Skeletal muscle satellite cell (primary cell): ENCODE measurements around the gene MCIDAS. TPM values are rescaled to one million over a fixed set of nuclear protein-coding genes. Genes with fewer than 3 reads are reported as not detected.

Experiments used
- H3K27me3 ChIP-seq: 2 replicates; pipeline ENCODE4 v1.7.0; 2013; ENCODE audit warnings: low read length; ENCODE audit not compliant: control insufficient read depth, insufficient read depth
- H3K36me3 ChIP-seq: 2 replicates; pipeline ENCODE4 v1.7.0; 2013; ENCODE audit warnings: mild to moderate bottlenecking, control low read depth, low read length; ENCODE audit not compliant: insufficient read depth
- H3K4me1 ChIP-seq: 2 replicates; pipeline ENCODE4 v1.7.0; 2013; ENCODE audit warnings: low read length; ENCODE audit not compliant: control insufficient read depth, insufficient read depth
- H3K4me2 ChIP-seq: 2 replicates; pipeline ENCODE4 v1.7.0; 2013; ENCODE audit warnings: mild to moderate bottlenecking, low read length
- H3K4me3 ChIP-seq: 2 replicates; pipeline ENCODE4 v1.7.0; 2013; ENCODE audit warnings: low read length
- H3K9ac ChIP-seq: 2 replicates; pipeline ENCODE4 v1.7.0; 2013; ENCODE audit warnings: mild to moderate bottlenecking, low read depth, low read length, moderate library complexity
- H3K9me3 ChIP-seq: replicated peaks from 2 replicates; pipeline ENCODE4 v1.7.0; 2013; ENCODE audit warnings: mild to moderate bottlenecking, control low read depth, low read length
- small RNA-seq: library from RNA; depleted of rRNA; stranded (forward); fragments of <200 nt; gene quantifications from one replicate; pipeline ENCODE3, GENCODE V24; 2012

MCIDAS gene

DNA sequence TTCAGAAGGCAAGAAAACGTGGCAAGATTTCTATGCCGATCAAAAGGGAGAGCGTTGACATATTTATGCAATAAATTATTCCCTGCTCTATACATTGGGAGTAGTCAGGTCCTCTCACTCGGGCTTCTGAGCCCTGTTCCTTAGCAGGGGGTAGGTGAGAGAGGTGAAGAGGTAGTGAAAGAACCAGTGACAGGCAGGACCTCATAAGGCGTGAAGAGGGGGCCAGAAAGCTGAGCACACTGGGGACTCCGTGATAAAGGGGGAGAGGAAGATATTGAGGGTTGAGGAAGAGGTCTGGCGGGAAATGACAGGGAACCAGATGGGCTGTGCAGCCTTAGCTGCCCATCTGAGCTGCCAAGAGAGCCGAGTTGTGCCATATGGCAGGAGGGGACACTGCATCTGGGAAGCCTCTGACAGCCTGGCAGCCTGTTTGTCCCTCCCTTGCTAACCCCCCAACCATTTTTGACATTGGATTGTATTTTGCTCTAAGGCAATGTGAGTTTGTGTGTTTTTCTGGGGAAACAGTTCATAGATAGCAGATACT, 53.4 kb downstream of the MCIDAS start:
- Histone ChIP-seq H3K4me3 (peak overlapping the region; percentile 83), H3K4me1 (peaks cover 25% of the 10 kb centered on the region), H3K36me3 (no peaks in the 10 kb centered on the region), H3K27me3 (peaks cover 33% of the 10 kb centered on the region), H3K4me2 (peak overlapping the region; percentile 98), H3K9ac (peak overlapping the region; percentile 68), H3K9me3 (no peaks in the 10 kb centered on the region)

DNA sequence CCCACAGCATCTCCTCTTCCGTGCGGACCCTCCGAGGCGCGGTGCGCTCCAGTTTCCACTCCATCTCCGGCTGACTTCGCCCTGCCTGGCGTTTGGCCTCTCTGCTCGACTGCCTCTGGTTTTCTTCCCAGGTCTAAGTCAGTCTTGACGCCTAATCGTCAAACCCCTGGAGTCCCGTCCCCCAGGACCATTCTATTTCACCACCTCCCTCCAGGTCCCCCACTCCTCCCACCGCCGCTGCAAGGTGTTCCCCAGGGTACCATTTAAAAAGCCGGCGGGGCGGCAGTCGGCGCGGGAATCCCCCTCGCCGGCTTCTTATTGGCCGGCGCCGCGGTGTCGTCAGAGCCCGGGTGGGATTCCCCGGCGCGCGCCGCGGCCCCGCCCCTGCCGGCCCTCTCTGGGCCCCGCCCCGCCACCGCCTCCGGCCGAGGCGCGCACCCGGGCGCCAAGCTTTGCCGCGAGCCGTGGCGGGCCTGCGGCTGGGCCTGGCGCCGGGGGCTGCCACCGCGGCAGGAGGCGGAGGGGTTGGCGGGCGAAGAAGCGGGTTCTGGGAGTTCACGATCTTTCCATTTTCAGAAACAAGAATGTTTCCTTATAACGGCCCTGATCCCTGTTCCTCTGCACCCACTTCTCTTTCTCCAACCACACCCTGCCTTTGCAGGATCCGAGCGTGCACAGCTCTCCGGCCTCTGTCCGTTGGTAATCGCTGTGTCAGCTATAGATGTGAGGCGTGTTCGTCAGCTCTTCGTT, 54.0 kb downstream of the MCIDAS start, which contains the start of gene CDC20B:
CDC20B (minus strand) TSS at position 241 of the 750 bp plus-strand sequence; CDS start at position 64, 177 bp downstream.
- peaks cover 28% of the 10 kb centered on the region for H3K27me3 ChIP-seq
- peak within 1 kb of the TSS; percentile 68 for H3K9ac ChIP-seq

GRCh38 chr5:55172051-55172899, 54.8 kb downstream of the MCIDAS start:
- H3K4me2 ChIP-seq, result peak overlapping the region; percentile 98
- H3K27me3 ChIP-seq, result peaks cover 23% of the 10 kb centered on the region
- peaks cover 25% of the 10 kb centered on the region for H3K4me1 ChIP-seq
- H3K9ac ChIP-seq, result peak overlapping the region; percentile 25
- peak overlapping the region; percentile 83 for H3K4me3 ChIP-seq
- no peaks in the 10 kb centered on the region for H3K9me3 ChIP-seq
- no peaks in the 10 kb centered on the region for H3K36me3 ChIP-seq

More for the DNA sequence above, 54.0 kb downstream of the MCIDAS start, which contains the start of gene CDC20B:
- Histone ChIP-seq H3K36me3 (no peaks in the 10 kb centered on the region), H3K4me3 (peak within 1 kb of the TSS; percentile 83), H3K4me1 (peaks cover 25% of the 10 kb centered on the region), H3K9me3 (no peaks in the 10 kb centered on the region), H3K4me2 (peak within 1 kb of the TSS; percentile 98)

DNA sequence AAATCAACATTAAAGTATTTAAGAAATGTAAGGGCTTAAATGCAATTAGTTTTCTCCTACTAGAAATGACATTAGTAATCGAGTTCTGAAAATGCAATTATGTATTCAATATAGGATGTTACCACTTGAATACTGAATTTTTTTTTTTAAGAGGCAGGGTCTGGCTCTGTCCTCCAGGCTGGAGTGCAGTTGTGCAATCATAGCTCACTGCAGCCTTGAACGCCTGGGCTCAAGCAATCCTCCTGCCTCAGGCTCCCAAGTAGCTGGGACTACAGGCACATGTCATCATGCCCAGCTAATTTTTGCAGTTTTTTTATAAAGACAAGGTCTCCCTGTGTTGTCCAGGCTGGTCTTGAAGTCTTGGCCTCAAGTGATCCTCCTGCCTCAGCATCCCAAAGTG, 55.6 kb downstream of the MCIDAS start:
- H3K9me3 ChIP-seq, result no peaks in the 10 kb centered on the region
- H3K9ac ChIP-seq, result no peak overlapping the region
- no peak overlapping the region for H3K4me3 ChIP-seq
- peaks cover 20% of the 10 kb centered on the region for H3K27me3 ChIP-seq
- H3K4me2 ChIP-seq, result no peak overlapping the region
- H3K4me1 ChIP-seq, result peaks cover 22% of the 10 kb centered on the region
- H3K36me3 ChIP-seq, result peaks cover 3% of the 10 kb centered on the region

Small RNA genes within 50 kb of the gene (small RNA-seq; reads per million reads assigned to genes)
- gene MIR449A, result 1.0 reads per million, percentile 34 among the genes with 10 or more reads in this experiment
- not detected for gene MIR449B
- 0.35 reads per million for gene MIR449C
